OCI-LY1 (cell line): ENCODE results near the gene MAP4K4.

ENCODE experiments used
- H2AFZ ChIP-seq: fragments of 200-600 bp; sonication (generic), shearing (Covaris generic); 2 replicates; pipeline ENCODE4 v1.6.0; 2014; ENCODE audit warnings: antibody characterized with exemption, mild to moderate bottlenecking, low read length
- H3F3A ChIP-seq: fragments of 200-600 bp; sonication (generic), shearing (Covaris generic); 2 replicates; pipeline ENCODE4 v1.6.0; 2014; ENCODE audit warnings: mild to moderate bottlenecking, antibody characterized with exemption, low read length, moderate library complexity; ENCODE audit not compliant: insufficient read depth
- H3K27ac ChIP-seq: fragments of 200-600 bp; sonication (generic); 2 replicates; pipeline ENCODE4 v1.5.1; 2014; ENCODE audit warnings: low read length, mixed run types, mild to moderate bottlenecking, low read depth; ENCODE audit not compliant: poor library complexity, severe bottlenecking
- H3K27me3 ChIP-seq: fragments of 200-600 bp; sonication (generic); 2 replicates; pipeline ENCODE4 v1.6.0; 2014; ENCODE audit warnings: antibody characterized with exemption, mild to moderate bottlenecking, low read length, moderate library complexity; ENCODE audit not compliant: insufficient read depth
- H3K36me3 ChIP-seq: fragments of 200-600 bp; sonication (generic); 2 replicates; pipeline ENCODE4 v1.6.1; 2014; ENCODE audit warnings: mild to moderate bottlenecking, antibody characterized with exemption, low read length, moderate library complexity, mixed read lengths; ENCODE audit not compliant: insufficient read depth
- H3K4me1 ChIP-seq: fragments of 200-600 bp; sonication (generic); 2 replicates; pipeline ENCODE4 v1.5.1; 2014; ENCODE audit warnings: mild to moderate bottlenecking, low read length, moderate library complexity; ENCODE audit not compliant: insufficient read depth, severe bottlenecking
- H3K4me2 ChIP-seq: fragments of 200-600 bp; sonication (generic), shearing (Covaris generic); 2 replicates; pipeline ENCODE4 v1.6.1; 2014; ENCODE audit warnings: low read length
- H3K4me3 ChIP-seq: fragments of 200-600 bp; sonication (generic); 2 replicates; pipeline ENCODE4 v1.5.1; 2014; ENCODE audit warnings: low read length, low read depth, mild to moderate bottlenecking, mixed read lengths; ENCODE audit not compliant: poor library complexity, severe bottlenecking
- H3K79me2 ChIP-seq: fragments of 200-600 bp; shearing (Covaris generic); 2 replicates; pipeline ENCODE4 v1.6.1; 2016; ENCODE audit warnings: mixed run types, low read length, mixed read lengths; ENCODE audit not compliant: insufficient read depth
- H3K9ac ChIP-seq: fragments of 200-600 bp; sonication (generic), shearing (Covaris generic); 2 replicates; pipeline ENCODE4 v1.6.1; 2014; ENCODE audit warnings: mild to moderate bottlenecking, low read length, mixed read lengths
- H3K9me2 ChIP-seq: fragments of 200-600 bp; sonication (generic), shearing (Covaris generic); 2 replicates; pipeline ENCODE4 v1.6.1; 2014; ENCODE audit warnings: low read depth, mild to moderate bottlenecking, low read length, mixed read lengths
- H3K9me3 ChIP-seq: fragments of 200-600 bp; shearing (Covaris generic); 2 replicates; pipeline ENCODE4 v1.6.1; 2014; ENCODE audit warnings: low read length, mixed read lengths
- H4K20me1 ChIP-seq: fragments of 200-600 bp; sonication (generic), shearing (Covaris generic); 2 replicates; pipeline ENCODE4 v1.6.0; 2016; ENCODE audit warnings: mild to moderate bottlenecking, low read length; ENCODE audit not compliant: insufficient read depth
- CTCF ChIP-seq: fragments of 200-600 bp; sonication (generic), shearing (Covaris generic); IDR thresholded peaks from 2 replicates; pipeline ENCODE4 v1.5.1; 2017; ENCODE audit warnings: mild to moderate bottlenecking, antibody characterized with exemption, low read length, moderate library complexity, mixed read lengths
- EZH2 ChIP-seq: fragments of 200-600 bp; sonication (generic), shearing (Covaris generic); IDR thresholded peaks from 2 replicates; pipeline ENCODE4 v1.8.0; 2017; ENCODE audit warnings: borderline replicate concordance, mixed run types, mild to moderate bottlenecking, antibody characterized with exemption, low read length, moderate library complexity, mixed read lengths

Gene MAP4K4

GRCh38 chr2:101801496-101801895, 104.0 kb downstream of the MAP4K4 start:
- no peaks in the 10 kb centered on the region for H4K20me1 ChIP-seq

GRCh38 chr2:101802329-101802728, 104.8 kb downstream of the MAP4K4 start:
- Histone ChIP-seq H3K4me3 (no peak overlapping the region), H3F3A (no peaks in the 10 kb centered on the region), H2AFZ (no peak overlapping the region), H3K79me2 (peaks cover 7% of the 10 kb centered on the region; the same call in 1 of the 2 replicates), H3K4me1 (peaks cover 78% of the 10 kb centered on the region), H3K36me3 (no peaks in the 10 kb centered on the region), H3K27me3 (no peaks in the 10 kb centered on the region), H3K4me2 (no peak overlapping the region), H3K9me2 (no peaks in the 10 kb centered on the region), H3K9me3 (no peaks in the 10 kb centered on the region), H4K20me1 (no peaks in the 10 kb centered on the region), H3K27ac (no peak overlapping the region), H3K9ac (no peak overlapping the region)
- TF ChIP-seq CTCF, result no peak
- no peak for TF ChIP-seq EZH2

More at GRCh38 chr2:101801496-101801895, 104.0 kb downstream of the MAP4K4 start:
- H3K9me3 ChIP-seq, result no peaks in the 10 kb centered on the region
- H3K4me1 ChIP-seq, result peaks cover 78% of the 10 kb centered on the region
- no peak overlapping the region for H3K9ac ChIP-seq
- H3K4me2 ChIP-seq, result no peak overlapping the region
- no peaks in the 10 kb centered on the region for H3F3A ChIP-seq
- H3K79me2 ChIP-seq, result peaks cover 7% of the 10 kb centered on the region; the same call in 1 of the 2 replicates
- no peak overlapping the region for H3K4me3 ChIP-seq
- H3K9me2 ChIP-seq, result no peaks in the 10 kb centered on the region
- no peak overlapping the region for H2AFZ ChIP-seq
- H3K36me3 ChIP-seq, result no peaks in the 10 kb centered on the region
- no peak for TF ChIP-seq EZH2
- TF ChIP-seq CTCF, result no peak
- H3K27ac ChIP-seq, result no peak overlapping the region
- H3K27me3 ChIP-seq, result no peaks in the 10 kb centered on the region

DNA sequence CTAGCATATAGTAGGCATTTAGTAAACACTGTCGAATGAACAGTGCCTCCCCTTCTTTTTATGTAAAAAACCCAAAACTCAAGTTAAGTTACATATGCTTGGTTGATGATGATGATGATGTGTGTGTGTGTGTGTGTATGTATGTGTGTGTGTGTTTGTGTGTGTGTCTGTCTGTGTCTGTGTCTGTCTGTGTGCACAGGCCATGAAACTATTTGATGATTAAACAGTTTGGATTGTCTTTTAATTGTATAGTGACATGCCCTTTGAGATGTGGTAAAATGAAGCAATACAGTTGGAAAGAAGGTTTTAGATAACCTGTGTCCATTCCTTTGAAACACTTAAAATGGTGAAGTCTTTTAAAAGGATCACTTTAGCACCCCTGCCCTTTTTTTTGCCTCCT, 105.6 kb downstream of the MAP4K4 start:
- H3K9me3 ChIP-seq, result no peaks in the 10 kb centered on the region
- peaks cover 83% of the 10 kb centered on the region for H3K4me1 ChIP-seq
- no peaks in the 10 kb centered on the region for H3K9me2 ChIP-seq
- no peak overlapping the region for H3K4me2 ChIP-seq
- H3K9ac ChIP-seq, result no peak overlapping the region
- no peaks in the 10 kb centered on the region for H3F3A ChIP-seq
- no peak overlapping the region for H3K27ac ChIP-seq
- H3K79me2 ChIP-seq, result peaks cover 7% of the 10 kb centered on the region; the same call in 1 of the 2 replicates
- H3K4me3 ChIP-seq, result no peak overlapping the region
- TF ChIP-seq EZH2 (no peak), CTCF (no peak)
- H4K20me1 ChIP-seq, result no peaks in the 10 kb centered on the region
- no peaks in the 10 kb centered on the region; the same call in 1 of the 2 replicates for H3K36me3 ChIP-seq
- no peak overlapping the region for H2AFZ ChIP-seq
- no peaks in the 10 kb centered on the region for H3K27me3 ChIP-seq
